Gastrocnemius medialis (tissue), 4 donors: ENCODE data around the gene ZNF516.

Experiments
- POLR2A ChIP-seq, 2 donors: fragments of 450-650 bp; IDR thresholded peaks; one replicate each; pipeline ENCODE4 v1.6.1; 2017; ENCODE audit warnings: antibody characterized with exemption in 2 of 2, mild to moderate bottlenecking in 2 of 2, moderate library complexity in 2 of 2
- TF ChIP-seq, protein P1 (sequence below), 5 experiments: fragments of 450-650 bp in 3 of 5; fragments of 200-600 bp in 2 of 5; sonication (generic) in 2 of 5; IDR thresholded peaks in 4 of 5; conservative IDR thresholded peaks in 1 of 5; 1 replicate in 4 of 5; 2 replicates in 1 of 5; pipeline ENCODE4 v1.5.1; 2016 to 2019; ENCODE audit warnings: antibody characterized with exemption in 5 of 5, mild to moderate bottlenecking in 3 of 5, moderate library complexity in 3 of 5

DNA sequence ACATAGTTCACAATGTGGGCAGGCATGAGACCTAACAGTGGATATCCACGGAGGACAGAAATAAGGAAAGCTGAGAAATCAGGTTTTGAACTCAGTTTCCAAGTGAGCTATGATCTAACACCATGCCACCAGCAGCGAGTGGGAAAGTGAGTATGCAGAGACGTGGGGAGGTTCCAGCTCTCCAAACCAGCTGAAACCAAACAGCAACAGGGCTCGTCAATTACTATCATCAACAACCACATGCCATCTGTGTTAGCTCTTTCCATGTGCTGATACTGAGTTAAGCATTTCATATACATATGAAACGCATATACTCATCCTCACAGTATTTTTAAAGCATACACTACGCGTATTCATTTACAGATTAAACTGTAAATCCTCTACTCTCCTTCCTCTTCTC, 172.4 kb downstream of the ZNF516 start:
- TF ChIP-seq, protein P1, sequence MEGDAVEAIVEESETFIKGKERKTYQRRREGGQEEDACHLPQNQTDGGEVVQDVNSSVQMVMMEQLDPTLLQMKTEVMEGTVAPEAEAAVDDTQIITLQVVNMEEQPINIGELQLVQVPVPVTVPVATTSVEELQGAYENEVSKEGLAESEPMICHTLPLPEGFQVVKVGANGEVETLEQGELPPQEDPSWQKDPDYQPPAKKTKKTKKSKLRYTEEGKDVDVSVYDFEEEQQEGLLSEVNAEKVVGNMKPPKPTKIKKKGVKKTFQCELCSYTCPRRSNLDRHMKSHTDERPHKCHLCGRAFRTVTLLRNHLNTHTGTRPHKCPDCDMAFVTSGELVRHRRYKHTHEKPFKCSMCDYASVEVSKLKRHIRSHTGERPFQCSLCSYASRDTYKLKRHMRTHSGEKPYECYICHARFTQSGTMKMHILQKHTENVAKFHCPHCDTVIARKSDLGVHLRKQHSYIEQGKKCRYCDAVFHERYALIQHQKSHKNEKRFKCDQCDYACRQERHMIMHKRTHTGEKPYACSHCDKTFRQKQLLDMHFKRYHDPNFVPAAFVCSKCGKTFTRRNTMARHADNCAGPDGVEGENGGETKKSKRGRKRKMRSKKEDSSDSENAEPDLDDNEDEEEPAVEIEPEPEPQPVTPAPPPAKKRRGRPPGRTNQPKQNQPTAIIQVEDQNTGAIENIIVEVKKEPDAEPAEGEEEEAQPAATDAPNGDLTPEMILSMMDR (IDR thresholded peaks at IDR 0.05 in 4 of 5, conservative IDR thresholded peaks at IDR 0.05 in 1 of 5): no peak
- no peak for TF ChIP-seq POLR2A (IDR thresholded peaks at IDR 0.05)
